DOHH2 (cell line): Measurements from ENCODE around the gene KBTBD12.

Experiments
- H3F3A ChIP-seq: fragments of 200-600 bp; sonication (generic), shearing (Covaris generic); 2 replicates; pipeline ENCODE4 v1.6.0; 2016; ENCODE audit warnings: antibody characterized with exemption, mild to moderate bottlenecking; ENCODE audit not compliant: control insufficient read depth, insufficient read depth
- H3K27ac ChIP-seq: fragments of 200-600 bp; sonication (generic); 2 replicates; pipeline ENCODE4 v1.5.1; 2014; ENCODE audit warnings: low read depth, mild to moderate bottlenecking, low read length, moderate library complexity
- H3K27me3 ChIP-seq: fragments of 200-600 bp; sonication (generic); 2 replicates; pipeline ENCODE4 v1.6.1; 2014; ENCODE audit warnings: mild to moderate bottlenecking, low read length, mixed read lengths; ENCODE audit not compliant: control insufficient read depth
- H3K36me3 ChIP-seq: fragments of 200-600 bp; sonication (generic); 2 replicates; pipeline ENCODE4 v1.6.1; 2014; ENCODE audit warnings: mild to moderate bottlenecking, low read length, moderate library complexity, mixed read lengths; ENCODE audit not compliant: control insufficient read depth
- H3K4me1 ChIP-seq: fragments of 200-600 bp; sonication (generic); 2 replicates; pipeline ENCODE4 v1.6.1; 2014; ENCODE audit warnings: mild to moderate bottlenecking, low read length, mixed read lengths; ENCODE audit not compliant: control insufficient read depth
- H3K4me2 ChIP-seq: fragments of 200-600 bp; sonication (generic); 2 replicates; pipeline ENCODE4 v1.6.0; 2014; ENCODE audit warnings: mild to moderate bottlenecking, low read length, moderate library complexity
- H3K4me3 ChIP-seq: fragments of 200-600 bp; sonication (generic); 2 replicates; pipeline ENCODE4 v1.5.1; 2014; ENCODE audit warnings: mild to moderate bottlenecking, low read length, mixed read lengths
- H3K79me2 ChIP-seq: fragments of 200-600 bp; sonication (generic); 2 replicates; pipeline ENCODE4 v1.6.1; 2014; ENCODE audit warnings: mild to moderate bottlenecking, low read length, mixed read lengths; ENCODE audit not compliant: control insufficient read depth
- H3K9me2 ChIP-seq: fragments of 200-600 bp; sonication (generic); replicated peaks from 2 replicates; pipeline ENCODE4 v1.6.1; 2014; ENCODE audit warnings: mild to moderate bottlenecking, low read length, mixed read lengths; ENCODE audit not compliant: control insufficient read depth
- H3K9me3 ChIP-seq: fragments of 200-600 bp; sonication (generic); 2 replicates; pipeline ENCODE4 v1.6.1; 2014; ENCODE audit warnings: antibody characterized with exemption, low read length, mixed read lengths; ENCODE audit not compliant: control insufficient read depth, insufficient read depth
- H4K20me1 ChIP-seq: fragments of 200-600 bp; sonication (generic); 2 replicates; pipeline ENCODE4 v1.6.0; 2014; ENCODE audit warnings: low read depth, mild to moderate bottlenecking, antibody characterized with exemption, low read length, moderate library complexity; ENCODE audit not compliant: control insufficient read depth, insufficient read depth
- CTCF ChIP-seq: fragments of 200-600 bp; sonication (generic); IDR thresholded peaks from one replicate; pipeline ENCODE4 v1.5.1; 2014; ENCODE audit warnings: antibody characterized with exemption, mild to moderate bottlenecking, low read depth, low read length; ENCODE audit not compliant: poor library complexity, severe bottlenecking
- EZH2phosphoT487 ChIP-seq: fragments of 200-600 bp; sonication (generic); IDR thresholded peaks from 2 replicates; pipeline ENCODE4 v1.6.1; 2017; ENCODE audit warnings: borderline replicate concordance, mild to moderate bottlenecking, antibody characterized with exemption, low read length, moderate library complexity, mixed read lengths

KBTBD12 gene

GRCh38 chr3:127978636-127979035 lies 63.6 kb downstream of the KBTBD12 start:
- no peak overlapping the region for H3K4me3 ChIP-seq
- H3K9me3 ChIP-seq = no peaks in the 10 kb centered on the region
- no peaks in the 10 kb centered on the region for H3F3A ChIP-seq
- no peaks in the 10 kb centered on the region for H3K36me3 ChIP-seq
- no peaks in the 10 kb centered on the region for H3K9me2 ChIP-seq
- H3K4me1 ChIP-seq = no peaks in the 10 kb centered on the region
- TF ChIP-seq CTCF (no peak), EZH2phosphoT487 (no peak)
- H3K27me3 ChIP-seq = peaks cover 8% of the 10 kb centered on the region
- H3K27ac ChIP-seq = no peak overlapping the region
- H4K20me1 ChIP-seq = no peaks in the 10 kb centered on the region
- H3K4me2 ChIP-seq = no peak overlapping the region
- no peaks in the 10 kb centered on the region for H3K79me2 ChIP-seq

- Histone ChIP-seq H3K36me3 (no peaks in the 10 kb centered on the region), H3K4me3 (no peak overlapping the region), H3K9me2 (no peaks in the 10 kb centered on the region), H4K20me1 (no peaks in the 10 kb centered on the region), H3K9me3 (no peaks in the 10 kb centered on the region), H3K27me3 (0 out of 2 replicates have a peak, but pooled peaks cover 4% of the 10 kb centered on the region), H3K4me1 (no peaks in the 10 kb centered on the region), H3K79me2 (no peaks in the 10 kb centered on the region), H3K4me2 (no peak overlapping the region), H3K27ac (no peak overlapping the region), H3F3A (no peaks in the 10 kb centered on the region)
- TF ChIP-seq EZH2phosphoT487 (no peak), CTCF (no peak)
Observed at GRCh38 chr3:127979473-127979872, 64.4 kb downstream of the KBTBD12 start.

GRCh38 chr3:127981097-127981496 lies 66.1 kb downstream of the KBTBD12 start:
- Histone ChIP-seq H3K4me1 (no peaks in the 10 kb centered on the region), H4K20me1 (no peaks in the 10 kb centered on the region), H3K36me3 (no peaks in the 10 kb centered on the region), H3K9me2 (no peaks in the 10 kb centered on the region), H3K4me3 (no peak overlapping the region), H3F3A (no peaks in the 10 kb centered on the region), H3K27me3 (no peaks in the 10 kb centered on the region), H3K27ac (no peak overlapping the region), H3K9me3 (no peaks in the 10 kb centered on the region), H3K79me2 (no peaks in the 10 kb centered on the region), H3K4me2 (no peak overlapping the region)
- no peak for TF ChIP-seq EZH2phosphoT487
- TF ChIP-seq CTCF = no peak

GRCh38 chr3:127982155-127982554 lies 67.1 kb downstream of the KBTBD12 start:
- no peak overlapping the region for H3K4me3 ChIP-seq
- TF ChIP-seq EZH2phosphoT487 (no peak), CTCF (no peak)
- H3K4me2 ChIP-seq = no peak overlapping the region
- H3K4me1 ChIP-seq = no peaks in the 10 kb centered on the region
- no peaks in the 10 kb centered on the region for H3K9me2 ChIP-seq
- no peak overlapping the region for H3K27ac ChIP-seq
- no peaks in the 10 kb centered on the region for H4K20me1 ChIP-seq
- H3K9me3 ChIP-seq = no peaks in the 10 kb centered on the region
- H3K36me3 ChIP-seq = no peaks in the 10 kb centered on the region
- H3K79me2 ChIP-seq = no peaks in the 10 kb centered on the region
- no peaks in the 10 kb centered on the region for H3K27me3 ChIP-seq
- no peaks in the 10 kb centered on the region for H3F3A ChIP-seq
